Parathyroid adenoma (tissue), 2 donors: ENCODE measurements around the gene MB.

ENCODE experiments used
- H2AFZ ChIP-seq: fragments of 300-600 bp; sonication (generic); one replicate; pipeline ENCODE4 v1.7.0; 2017; ENCODE audit warnings: antibody characterized with exemption, mild to moderate bottlenecking
- H3K27ac ChIP-seq: fragments of 300-600 bp; sonication (generic); one replicate; pipeline ENCODE4 v1.7.0; 2017
- H3K27me3 ChIP-seq: fragments of 300-600 bp; sonication (generic); one replicate; pipeline ENCODE4 v1.7.0; 2017; ENCODE audit warnings: low read length; ENCODE audit not compliant: control insufficient read depth, insufficient read depth
- H3K36me3 ChIP-seq: fragments of 300-600 bp; sonication (generic); one replicate; pipeline ENCODE4 v1.7.0; 2017; ENCODE audit warnings: low read length; ENCODE audit not compliant: control insufficient read depth, insufficient read depth
- H3K4me1 ChIP-seq: fragments of 300-600 bp; sonication (generic); one replicate; pipeline ENCODE4 v1.7.0; 2017; ENCODE audit warnings: control low read depth
- H3K4me2 ChIP-seq: fragments of 300-600 bp; sonication (generic); one replicate; pipeline ENCODE4 v1.7.0; 2017; ENCODE audit warnings: low read length
- H3K4me3 ChIP-seq: fragments of 300-600 bp; sonication (generic); one replicate; pipeline ENCODE4 v1.7.0; 2017; ENCODE audit warnings: low read depth, low read length
- H3K79me2 ChIP-seq: fragments of 300-600 bp; sonication (generic); one replicate; pipeline ENCODE4 v1.7.0; 2017; ENCODE audit warnings: control low read depth
- H3K9ac ChIP-seq: fragments of 300-600 bp; sonication (generic); one replicate; pipeline ENCODE4 v1.7.0; 2017; ENCODE audit warnings: mild to moderate bottlenecking
- H3K9me3 ChIP-seq: fragments of 300-600 bp; sonication (generic); one replicate; pipeline ENCODE4 v1.7.0; 2017; ENCODE audit warnings: low read length; ENCODE audit not compliant: control insufficient read depth
- CTCF ChIP-seq: fragments of 300-600 bp; sonication (generic); IDR thresholded peaks from one replicate; pipeline ENCODE4 v1.7.0; 2017; ENCODE audit warnings: antibody characterized with exemption, mild to moderate bottlenecking
- donor health status: primary hyperparathyroidism.

Gene MB

GRCh38 chr22:35620624-35621251 lies 3.6 kb upstream of the MB start:
- H3K27me3 ChIP-seq: no peaks in the 10 kb centered on the region
- H3K4me3 ChIP-seq: no peak overlapping the region
- H3K4me1 ChIP-seq: peaks cover 6% of the 10 kb centered on the region
- no peak overlapping the region for H3K9ac ChIP-seq
- H3K27ac ChIP-seq: no peak overlapping the region
- no peaks in the 10 kb centered on the region for H3K79me2 ChIP-seq
- no peak for TF ChIP-seq CTCF
- H3K9me3 ChIP-seq: no peaks in the 10 kb centered on the region
- no peak overlapping the region for H2AFZ ChIP-seq
- H3K36me3 ChIP-seq: no peaks in the 10 kb centered on the region
- no peak overlapping the region for H3K4me2 ChIP-seq

- Histone ChIP-seq H3K79me2 (no peaks in the 10 kb centered on the region), H3K27ac (no peak overlapping the region), H3K36me3 (no peaks in the 10 kb centered on the region), H3K9ac (no peak overlapping the region), H3K4me1 (peaks cover 6% of the 10 kb centered on the region), H3K27me3 (no peaks in the 10 kb centered on the region), H3K4me2 (no peak overlapping the region), H3K9me3 (no peaks in the 10 kb centered on the region), H3K4me3 (no peak overlapping the region), H2AFZ (no peak overlapping the region)
- TF ChIP-seq CTCF: no peak
Measured at GRCh38 chr22:35619336-35620094, 2.4 kb upstream of the MB start.

- H3K4me2 ChIP-seq: no peak overlapping the region
- no peak overlapping the region for H3K4me3 ChIP-seq
- no peaks in the 10 kb centered on the region for H3K9me3 ChIP-seq
- H3K27me3 ChIP-seq: no peaks in the 10 kb centered on the region
- no peaks in the 10 kb centered on the region for H3K79me2 ChIP-seq
- no peak overlapping the region for H2AFZ ChIP-seq
- no peak for TF ChIP-seq CTCF
- no peaks in the 10 kb centered on the region for H3K36me3 ChIP-seq
- no peak overlapping the region for H3K9ac ChIP-seq
- no peak overlapping the region for H3K27ac ChIP-seq
- peaks cover 6% of the 10 kb centered on the region for H3K4me1 ChIP-seq
Measured at GRCh38 chr22:35618427-35619223, 1.5 kb upstream of the MB start.

GRCh38 chr22:35616043-35616442 lies 1.1 kb downstream of the MB start:
- H3K27me3 ChIP-seq: no peaks in the 10 kb centered on the region
- no peak overlapping the region for H3K4me2 ChIP-seq
- no peak overlapping the region for H3K4me3 ChIP-seq
- no peak for TF ChIP-seq CTCF
- H3K4me1 ChIP-seq: no peaks in the 10 kb centered on the region
- no peak overlapping the region for H3K9ac ChIP-seq
- H3K27ac ChIP-seq: no peak overlapping the region
- H3K79me2 ChIP-seq: no peaks in the 10 kb centered on the region
- H3K9me3 ChIP-seq: no peaks in the 10 kb centered on the region
- H2AFZ ChIP-seq: no peak overlapping the region
- no peaks in the 10 kb centered on the region for H3K36me3 ChIP-seq
